Common myeloid progenitor, CD34-positive (primary cell): Measurements from ENCODE around the gene CST4.

Experiments used
- CTCF ChIA-PET: fragments of 350-600 bp; sonication (Branson Sonifier 250); formaldehyde crosslinking; loops from one replicate; lab custom pipeline; 2021; ENCODE audit warnings: antibody characterized with exemption; lab: Charles Lee
- POLR2A ChIA-PET: fragments of 350-600 bp; sonication (Branson Sonifier 250); formaldehyde crosslinking; loops from one replicate; lab custom pipeline; 2021; ENCODE audit warnings: antibody characterized with exemption; lab: Charles Lee
- DNase-seq, 3 donors: peaks; one replicate each; pipeline versions ENCODE4 v3.0.0 to v3.0.0-alpha.2; 2013
- H3K27ac ChIP-seq, 2 experiments: 1 replicate in 1 of 2; 2 replicates in 1 of 2; pipeline ENCODE4 v1.7.0; 2013; ENCODE audit warnings: inconsistent platforms in 2 of 2, low read length in 2 of 2, mild to moderate bottlenecking in 2 of 2, low read depth in 1 of 2, moderate library complexity in 1 of 2; ENCODE audit not compliant: severe bottlenecking in 2 of 2, insufficient read depth in 1 of 2, poor library complexity in 1 of 2
- H3K27me3 ChIP-seq, 5 experiments: replicated peaks in 2 of 5; 1 replicate in 3 of 5; 2 replicates in 2 of 5; pipeline versions ENCODE4 v1.6.1 to v1.7.0; 2013; ENCODE audit warnings: low read length in 4 of 5, mild to moderate bottlenecking in 2 of 5, moderate library complexity in 2 of 5, inconsistent platforms in 1 of 5; ENCODE audit not compliant: insufficient read depth in 5 of 5, control insufficient read depth in 4 of 5
- H3K36me3 ChIP-seq, 4 experiments: 1 replicate in 2 of 4; 2 replicates in 2 of 4; pipeline versions ENCODE4 v1.6.1 to v1.7.0; 2013; ENCODE audit warnings: low read length in 3 of 4, control low read depth in 1 of 4, mild to moderate bottlenecking in 1 of 4; ENCODE audit not compliant: control insufficient read depth in 4 of 4, insufficient read depth in 4 of 4
- H3K4me1 ChIP-seq, 4 experiments: 1 replicate in 3 of 4; 2 replicates in 1 of 4; pipeline versions ENCODE4 v1.6.1 to v1.7.1; 2013; ENCODE audit warnings: low read length in 3 of 4, mild to moderate bottlenecking in 3 of 4, control low read depth in 1 of 4, inconsistent platforms in 1 of 4, moderate library complexity in 1 of 4; ENCODE audit not compliant: control insufficient read depth in 4 of 4, insufficient read depth in 4 of 4; ENCODE audit errors: control extremely low read depth in 1 of 4
- H3K4me3 ChIP-seq, 7 experiments: 1 replicate in 4 of 7; 2 replicates in 3 of 7; pipeline versions ENCODE4 v1.5.1 to v1.7.0; 2013; ENCODE audit warnings: mild to moderate bottlenecking in 7 of 7, low read length in 6 of 7, moderate library complexity in 6 of 7, inconsistent platforms in 2 of 7, low read depth in 2 of 7, control low read depth in 1 of 7; ENCODE audit not compliant: insufficient read depth in 4 of 7, control insufficient read depth in 1 of 7; ENCODE audit errors: extremely low read depth in 1 of 7
- H3K9me3 ChIP-seq, 5 experiments: 1 replicate in 4 of 5; 2 replicates in 1 of 5; pipeline versions ENCODE4 v1.6.1 to v1.7.1; 2013; ENCODE audit warnings: low read length in 4 of 5, mild to moderate bottlenecking in 2 of 5, inconsistent platforms in 1 of 5, low read depth in 1 of 5, moderate library complexity in 1 of 5; ENCODE audit not compliant: control insufficient read depth in 4 of 5, insufficient read depth in 2 of 5; ENCODE audit errors: control extremely low read depth in 1 of 5
- WGBS: methylation state at CpG from one replicate; pipeline ENCODE4 v1.1.5; 2013; ENCODE audit not compliant: insufficient coverage; 5-methylcytosine and 5-hydroxymethylcytosine counted together

Gene CST4

DNA sequence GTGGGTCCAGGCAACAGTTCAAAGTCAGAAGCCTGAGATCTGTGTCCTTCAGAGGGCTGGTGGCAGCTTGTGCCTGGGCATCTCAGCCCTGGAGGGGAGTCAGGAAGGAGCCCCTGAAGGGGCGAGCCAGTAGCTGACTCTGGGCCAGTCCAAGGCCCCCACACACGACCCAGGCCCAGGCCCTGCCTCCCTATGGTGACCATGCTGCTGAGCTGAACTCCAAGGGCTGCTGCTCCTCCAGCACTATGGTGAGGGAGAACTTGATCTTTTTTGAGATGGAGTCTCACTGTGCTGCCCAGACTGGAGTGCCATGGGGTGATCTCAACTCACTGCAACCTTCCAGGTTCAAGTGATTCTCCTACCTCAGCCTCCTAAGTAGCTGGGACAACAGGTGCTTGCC lies 35.9 kb downstream of the CST4 start:
- CTCF ChIA-PET = interaction anchor here (1.3 kb wide), 1 partner anchor 12 kb away, joined by 3 read pairs; no protein-coding TSS in a partner anchor
- 88% methylated on average over 1 of the region's 2 CpGs for WGBS
- Histone ChIP-seq H3K27me3 (no peaks in the 10 kb centered on the region), H3K9me3 (no peaks in the 10 kb centered on the region), H3K4me1 (peaks cover 0 to 31% (median 23%) of the 10 kb centered on the region in 4 experiments), H3K36me3 (no peaks in the 10 kb centered on the region), H3K27ac (no peak overlapping the region), H3K4me3 (no peak overlapping the region)
- POLR2A ChIA-PET = no interaction called here
- DNase-seq = no peak

DNA sequence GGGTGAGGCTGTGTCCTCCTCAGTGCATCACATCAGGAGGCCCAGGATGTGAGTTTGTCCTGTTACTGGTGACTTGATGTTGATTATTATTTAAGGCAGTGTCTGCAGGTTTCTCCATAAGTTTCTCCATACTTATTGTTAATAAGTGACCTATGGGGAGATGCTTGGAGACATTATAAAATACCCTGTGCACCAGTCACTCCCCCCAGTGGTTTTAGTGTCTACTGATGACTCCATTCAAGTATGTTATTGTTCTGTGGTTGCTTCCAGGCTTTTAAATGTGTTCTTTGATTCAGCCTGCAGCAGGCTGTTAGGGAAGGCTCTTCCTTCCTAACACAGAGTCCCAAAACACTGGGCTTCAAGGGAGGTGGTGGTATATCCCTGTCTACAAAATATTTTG lies 36.5 kb downstream of the CST4 start:
- CTCF ChIA-PET = no interaction called here

DNA sequence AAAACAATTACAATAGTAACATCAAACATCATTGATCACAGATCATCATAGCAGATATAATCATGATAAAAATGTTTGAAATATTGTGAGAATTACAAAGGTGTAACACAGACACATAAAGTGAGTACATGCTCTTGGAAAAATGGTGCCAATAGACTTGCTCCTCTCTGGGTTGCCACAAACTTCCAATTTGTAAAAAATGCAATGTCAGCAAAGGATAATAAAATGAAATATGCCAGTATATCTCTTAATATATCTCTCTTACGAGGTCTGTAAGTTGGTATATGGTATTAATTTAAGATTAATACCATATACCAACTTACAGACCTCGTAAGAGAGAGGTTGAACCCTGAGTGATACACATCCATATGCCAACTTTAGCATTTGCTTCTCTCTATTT lies 37.7 kb downstream of the CST4 start:
- ChIA-PET CTCF (no interaction called here), POLR2A (no interaction called here)
- H3K27me3 ChIP-seq = no peaks in the 10 kb centered on the region
- WGBS = no CpG with 5 or more reads among the region's 2 CpGs
- H3K4me3 ChIP-seq = no peak overlapping the region
- no peak for DNase-seq
- no peak overlapping the region for H3K27ac ChIP-seq
- peaks cover 2 to 40% (median 27%) of the 10 kb centered on the region in 4 experiments for H3K4me1 ChIP-seq
- H3K36me3 ChIP-seq = no peaks in the 10 kb centered on the region
- H3K9me3 ChIP-seq = no peaks in the 10 kb centered on the region

More for the DNA sequence above, 36.5 kb downstream of the CST4 start:
- Histone ChIP-seq H3K27ac (no peak overlapping the region), H3K36me3 (no peaks in the 10 kb centered on the region), H3K27me3 (no peaks in the 10 kb centered on the region), H3K4me3 (no peak overlapping the region), H3K9me3 (no peaks in the 10 kb centered on the region), H3K4me1 (peaks cover 0 to 32% (median 23%) of the 10 kb centered on the region in 4 experiments)
- POLR2A ChIA-PET = no interaction called here
- no peak for DNase-seq

DNA sequence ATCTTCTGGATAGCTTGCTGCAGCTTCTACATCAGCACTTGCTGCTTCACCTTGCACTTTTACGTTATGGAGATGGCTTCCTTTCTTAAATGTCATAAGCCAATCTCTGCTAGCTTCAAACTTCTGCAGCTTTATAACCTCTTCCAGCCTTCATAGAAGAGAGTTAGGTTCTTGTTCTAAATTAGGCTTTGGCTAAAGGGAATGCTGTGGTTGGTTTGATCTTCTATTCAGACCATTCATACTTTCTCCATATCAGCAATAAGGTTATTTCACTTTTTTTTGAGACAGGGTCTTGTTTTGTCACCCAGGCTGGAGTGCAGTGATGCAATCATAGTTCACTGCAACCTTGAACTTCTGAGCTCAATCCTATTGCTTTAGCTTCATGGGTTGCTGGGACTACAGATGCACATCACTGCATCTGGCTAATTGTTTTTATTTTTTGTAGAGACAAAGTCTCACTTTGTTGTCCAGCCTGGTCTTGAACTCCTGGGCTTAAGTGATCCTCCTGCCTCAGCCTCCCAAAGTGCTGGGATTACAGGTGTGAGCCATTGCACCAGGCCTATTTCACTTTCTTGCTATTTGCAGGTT lies 38.9 kb downstream of the CST4 start:
- H3K9me3 ChIP-seq = no peaks in the 10 kb centered on the region
- DNase-seq = no peak
- 100% methylated on average over 1 of the region's 1 CpG for WGBS
- H3K36me3 ChIP-seq = no peaks in the 10 kb centered on the region
- CTCF ChIA-PET = interaction anchor here (1.0 to 1.8 kb wide), 2 partner anchors 12 to 18 kb away, joined by 3 to 5 read pairs; partner anchors contain the start of gene CST3
- H3K4me3 ChIP-seq = no peak overlapping the region
- no peaks in the 10 kb centered on the region for H3K27me3 ChIP-seq
- H3K27ac ChIP-seq = no peak overlapping the region
- H3K4me1 ChIP-seq = peaks cover 4 to 30% (median 21%) of the 10 kb centered on the region in 4 experiments
- POLR2A ChIA-PET = no interaction called here

DNA sequence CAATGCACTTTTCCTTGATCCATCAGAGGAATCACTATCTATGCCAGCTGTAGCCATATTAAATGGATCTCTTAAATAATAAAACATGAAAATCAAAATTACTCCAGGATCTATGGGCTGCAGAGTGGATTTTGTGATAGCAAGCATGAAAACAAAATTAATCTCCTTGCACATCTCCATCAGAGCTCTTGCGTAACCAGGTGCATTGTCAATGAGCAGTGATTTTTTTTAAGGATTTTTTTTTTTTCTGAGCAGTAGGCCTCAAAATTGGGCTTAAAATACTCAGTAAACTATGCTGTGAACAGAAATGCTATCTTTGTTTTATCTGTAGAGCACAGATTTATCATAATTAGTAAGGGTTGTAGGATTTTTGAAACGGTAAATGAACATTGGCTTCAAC lies 39.6 kb downstream of the CST4 start:
- Histone ChIP-seq H3K4me3 (no peak overlapping the region), H3K27me3 (no peaks in the 10 kb centered on the region), H3K9me3 (no peaks in the 10 kb centered on the region), H3K27ac (no peak overlapping the region), H3K4me1 (peaks cover 4 to 24% (median 15%) of the 10 kb centered on the region in 4 experiments), H3K36me3 (no peaks in the 10 kb centered on the region)
- WGBS = 100% methylated on average over 2 of the region's 2 CpGs
- POLR2A ChIA-PET = no interaction called here
- DNase-seq = no peak
- CTCF ChIA-PET = interaction anchor here (1.0 to 1.8 kb wide), 2 partner anchors 11 to 19 kb away, joined by 3 to 5 read pairs; partner anchors contain the start of gene CST3

DNA sequence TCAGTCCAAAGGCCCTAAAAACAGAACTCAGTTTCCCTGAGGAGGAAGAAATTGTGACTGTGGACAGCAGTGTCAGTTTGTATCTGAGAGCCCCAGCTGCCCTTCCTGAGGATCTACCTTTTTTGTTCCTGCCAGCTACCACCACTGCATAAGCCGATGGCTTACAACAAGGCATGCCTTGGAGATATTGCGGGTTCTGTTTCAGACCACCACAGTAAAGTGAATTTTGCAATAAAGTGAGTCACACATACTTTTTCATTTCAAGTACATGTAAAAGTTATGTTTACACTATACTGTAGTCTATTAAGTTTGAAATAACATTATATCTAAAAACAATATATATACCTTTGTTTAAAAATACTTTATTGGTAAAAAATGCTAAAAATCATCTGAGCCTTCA lies 41.5 kb downstream of the CST4 start:
- H3K36me3 ChIP-seq = no peaks in the 10 kb centered on the region
- no peak for DNase-seq
- CTCF ChIA-PET = interaction anchor here (0.7 kb wide), 1 partner anchor 23 kb away, joined by 3 read pairs; no protein-coding TSS in a partner anchor
- POLR2A ChIA-PET = no interaction called here
- WGBS = no CpG with 5 or more reads among the region's 2 CpGs
- H3K27me3 ChIP-seq = no peaks in the 10 kb centered on the region
- H3K4me3 ChIP-seq = no peak overlapping the region
- H3K9me3 ChIP-seq = no peaks in the 10 kb centered on the region
- H3K4me1 ChIP-seq = peaks cover 4 to 26% (median 19%) of the 10 kb centered on the region in 4 experiments
- no peak overlapping the region for H3K27ac ChIP-seq

DNA sequence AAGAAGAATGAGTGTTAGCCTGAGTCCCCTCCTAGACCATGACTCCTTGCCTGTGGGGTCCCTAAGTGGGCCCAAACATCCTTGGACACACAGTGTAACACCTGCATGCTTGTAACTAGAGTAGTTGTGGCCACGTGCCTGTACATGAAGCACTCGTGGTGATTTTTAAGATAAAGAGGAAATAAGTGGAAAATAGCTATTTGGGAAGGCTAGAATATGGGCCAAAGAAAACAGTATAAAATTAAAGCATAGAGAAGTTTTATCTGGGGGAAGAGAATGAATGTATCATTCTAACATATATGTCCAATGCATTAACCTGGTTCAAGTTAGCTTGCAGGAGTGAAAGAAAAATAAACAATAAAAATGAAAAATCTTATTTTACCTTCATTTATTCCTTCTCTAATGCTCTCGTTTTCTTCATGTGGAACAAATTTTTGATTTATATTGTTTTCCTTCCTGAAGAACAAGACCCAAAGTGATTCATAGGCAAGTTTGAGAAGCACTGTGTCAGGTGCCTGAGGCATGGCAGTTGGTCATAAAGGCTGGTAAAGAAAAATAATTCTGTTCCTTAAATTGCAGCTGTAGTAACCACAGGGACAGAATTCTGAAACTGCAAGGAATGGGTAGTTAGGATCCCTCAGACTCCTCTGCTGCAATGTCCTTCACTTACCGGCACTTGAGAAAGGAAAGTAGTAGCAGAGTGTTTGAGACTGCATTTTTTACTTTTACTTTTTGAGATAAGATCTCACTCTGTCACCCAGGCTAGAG lies 42.5 kb downstream of the CST4 start:
- Histone ChIP-seq H3K36me3 (no peaks in the 10 kb centered on the region), H3K27ac (no peak overlapping the region), H3K4me1 (peaks cover 4 to 34% (median 19%) of the 10 kb centered on the region in 4 experiments), H3K4me3 (peak overlapping the region in 1 of 7 experiments; percentile 20), H3K9me3 (no peaks in the 10 kb centered on the region), H3K27me3 (no peaks in the 10 kb centered on the region)
- DNase-seq = peak; percentile 30 to 88 (median 76)
- 7% methylated on average over 2 of the region's 4 CpGs for WGBS
- ChIA-PET POLR2A (no interaction called here), CTCF (no interaction called here)
